ENCODE measurements around the gene ONECUT1. TPM values are rescaled to one million over a fixed set of nuclear protein-coding genes. Genes with fewer than 3 reads are reported as not detected.
A peak's percentile ranks its signal among the peaks of the same experiment; 100 is the strongest.

ONECUT1 gene
- total RNA-seq, 1 donor from 2014 or later: 48.9 TPM

DNA sequence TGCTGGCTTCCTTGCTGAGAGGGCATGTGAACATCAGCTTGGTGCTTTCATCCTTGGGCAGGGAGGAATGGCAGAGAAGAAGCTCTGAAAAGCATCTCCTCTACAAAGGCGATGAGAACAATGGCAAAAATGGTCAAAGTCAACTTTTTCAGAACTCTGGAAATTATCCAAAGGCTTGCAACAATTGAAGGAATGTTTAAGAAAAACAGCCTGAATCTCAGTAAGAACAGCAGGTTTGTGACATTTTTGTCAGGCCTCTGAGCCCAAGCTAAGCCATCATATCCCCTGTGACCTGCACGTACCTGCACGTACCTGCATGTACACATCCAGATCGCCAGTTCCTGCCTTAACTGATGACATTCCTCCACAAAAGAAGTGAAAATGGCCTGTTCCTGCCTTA lies 51.8 kb downstream of the ONECUT1 start:
- TF ChIP-seq, protein P1, sequence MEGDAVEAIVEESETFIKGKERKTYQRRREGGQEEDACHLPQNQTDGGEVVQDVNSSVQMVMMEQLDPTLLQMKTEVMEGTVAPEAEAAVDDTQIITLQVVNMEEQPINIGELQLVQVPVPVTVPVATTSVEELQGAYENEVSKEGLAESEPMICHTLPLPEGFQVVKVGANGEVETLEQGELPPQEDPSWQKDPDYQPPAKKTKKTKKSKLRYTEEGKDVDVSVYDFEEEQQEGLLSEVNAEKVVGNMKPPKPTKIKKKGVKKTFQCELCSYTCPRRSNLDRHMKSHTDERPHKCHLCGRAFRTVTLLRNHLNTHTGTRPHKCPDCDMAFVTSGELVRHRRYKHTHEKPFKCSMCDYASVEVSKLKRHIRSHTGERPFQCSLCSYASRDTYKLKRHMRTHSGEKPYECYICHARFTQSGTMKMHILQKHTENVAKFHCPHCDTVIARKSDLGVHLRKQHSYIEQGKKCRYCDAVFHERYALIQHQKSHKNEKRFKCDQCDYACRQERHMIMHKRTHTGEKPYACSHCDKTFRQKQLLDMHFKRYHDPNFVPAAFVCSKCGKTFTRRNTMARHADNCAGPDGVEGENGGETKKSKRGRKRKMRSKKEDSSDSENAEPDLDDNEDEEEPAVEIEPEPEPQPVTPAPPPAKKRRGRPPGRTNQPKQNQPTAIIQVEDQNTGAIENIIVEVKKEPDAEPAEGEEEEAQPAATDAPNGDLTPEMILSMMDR (IDR thresholded peaks at IDR 0.05; ENCODE audit: partially characterized antibody, unreplicated experiment): no peak
- DNase-seq: no peak
- no peaks in the 10 kb centered on the region for H3K36me3 Mint-ChIP-seq (ENCODE audit: unreplicated experiment)
- H3K27me3 Mint-ChIP-seq (ENCODE audit: unreplicated experiment): peaks cover 3% of the 10 kb centered on the region
- H3K4me1 Mint-ChIP-seq (ENCODE audit: low read depth, unreplicated experiment): peaks cover 2% of the 10 kb centered on the region
- no peak overlapping the region for H3K4me3 Mint-ChIP-seq (ENCODE audit: unreplicated experiment)
- H3K27ac Mint-ChIP-seq (ENCODE audit: unreplicated experiment): no peak overlapping the region
- peaks cover 3% of the 10 kb centered on the region for H3K9me3 Mint-ChIP-seq (ENCODE audit: unreplicated experiment)

DNA sequence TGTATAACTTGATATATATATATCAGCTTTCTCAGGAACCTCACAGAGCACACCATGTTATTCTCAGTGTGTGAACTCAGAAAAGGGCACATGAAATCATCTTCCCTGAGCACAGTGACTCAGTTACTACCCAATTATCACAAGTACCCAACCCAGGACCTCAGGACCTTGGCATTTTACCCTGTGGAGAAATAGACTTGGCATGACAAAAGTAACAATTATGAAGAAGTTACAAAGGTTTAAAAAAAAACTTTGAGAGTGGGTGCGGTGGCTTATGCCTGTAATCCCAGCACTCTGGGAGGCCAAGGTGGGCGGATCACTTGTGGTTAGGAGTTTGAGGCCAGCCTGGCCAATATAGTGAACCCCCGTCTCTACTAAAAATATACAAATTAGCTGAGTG lies 52.4 kb downstream of the ONECUT1 start:
- H3K9me3 Mint-ChIP-seq (ENCODE audit: unreplicated experiment): peaks cover 3% of the 10 kb centered on the region
- peaks cover 2% of the 10 kb centered on the region for H3K4me1 Mint-ChIP-seq (ENCODE audit: low read depth, unreplicated experiment)
- TF ChIP-seq, protein P1 (IDR thresholded peaks at IDR 0.05; ENCODE audit: partially characterized antibody, unreplicated experiment): no peak
- DNase-seq: no peak
- no peaks in the 10 kb centered on the region for H3K36me3 Mint-ChIP-seq (ENCODE audit: unreplicated experiment)
- no peak overlapping the region for H3K27ac Mint-ChIP-seq (ENCODE audit: unreplicated experiment)
- no peak overlapping the region for H3K4me3 Mint-ChIP-seq (ENCODE audit: unreplicated experiment)
- peaks cover 3% of the 10 kb centered on the region for H3K27me3 Mint-ChIP-seq (ENCODE audit: unreplicated experiment)

DNA sequence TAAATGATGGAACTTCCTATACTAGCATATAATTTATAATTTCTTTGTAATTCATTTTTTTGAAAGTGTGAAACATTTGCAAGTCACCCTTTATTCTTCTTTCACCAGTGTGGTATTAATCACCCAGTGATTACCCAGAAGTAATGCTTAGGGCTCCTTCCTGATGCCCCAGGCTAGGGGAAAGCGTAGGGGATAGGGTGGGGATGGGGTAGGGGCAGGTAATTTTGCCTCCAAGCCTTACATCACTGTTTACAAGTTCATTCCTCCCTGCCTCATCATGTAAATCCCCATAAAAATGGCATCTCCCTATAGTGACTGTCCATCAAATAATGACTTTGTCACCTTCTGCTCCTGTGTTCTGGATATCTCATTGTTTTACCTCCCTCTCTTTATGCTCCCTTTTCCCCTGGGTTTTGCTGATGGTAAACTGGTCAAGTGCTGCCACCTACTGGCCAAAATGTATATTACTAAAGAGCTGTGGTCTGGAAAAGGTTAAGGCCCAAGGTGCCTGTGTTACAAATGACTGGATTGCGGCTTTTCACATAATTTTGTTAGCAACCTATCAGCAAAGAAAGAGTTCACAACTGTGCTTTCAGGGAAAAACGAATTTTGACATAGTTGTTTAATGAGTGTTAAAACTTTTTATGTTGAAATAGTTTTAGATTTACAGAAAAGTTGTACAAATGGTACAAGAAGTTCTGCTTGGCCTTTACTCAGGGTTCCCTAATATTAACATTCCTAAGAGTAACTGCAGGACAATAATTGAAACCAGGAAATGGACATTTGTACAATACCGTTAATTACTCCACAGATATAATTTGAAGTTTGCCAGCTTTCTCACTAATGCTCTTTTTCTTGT lies 54.7 kb downstream of the ONECUT1 start:
- H3K4me1 Mint-ChIP-seq (ENCODE audit: low read depth, unreplicated experiment): peaks cover 2% of the 10 kb centered on the region
- TF ChIP-seq, protein P1 (IDR thresholded peaks at IDR 0.05; ENCODE audit: partially characterized antibody, unreplicated experiment): peak; percentile 97
- no peak overlapping the region for H3K4me3 Mint-ChIP-seq (ENCODE audit: unreplicated experiment)
- peaks cover 3% of the 10 kb centered on the region for H3K9me3 Mint-ChIP-seq (ENCODE audit: unreplicated experiment)
- H3K36me3 Mint-ChIP-seq (ENCODE audit: unreplicated experiment): no peaks in the 10 kb centered on the region
- peak; percentile 31 for DNase-seq
- H3K27me3 Mint-ChIP-seq (ENCODE audit: unreplicated experiment): peaks cover 3% of the 10 kb centered on the region
- H3K27ac Mint-ChIP-seq (ENCODE audit: unreplicated experiment): peak overlapping the region; percentile 24

DNA sequence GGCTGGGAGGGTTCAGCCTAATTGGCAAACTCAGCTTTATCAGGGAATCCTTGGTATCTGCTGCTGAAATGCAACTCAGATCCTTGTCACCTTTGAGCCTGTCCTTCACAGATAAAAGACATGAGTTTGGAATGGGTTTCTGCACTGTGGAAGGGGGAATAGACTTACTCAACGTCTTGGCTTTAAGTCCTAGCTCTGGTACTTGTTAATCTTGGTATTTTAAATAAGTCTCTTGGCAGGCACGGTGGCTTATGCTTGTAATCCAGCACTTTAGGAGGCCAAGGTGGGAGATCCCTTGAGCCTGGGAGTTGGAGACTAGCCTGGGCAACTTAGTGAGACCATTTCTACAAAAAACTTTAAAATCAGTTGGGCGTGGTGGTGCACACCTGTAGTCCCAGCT lies 55.8 kb downstream of the ONECUT1 start:
- Mint-ChIP-seq H3K36me3 (ENCODE audit: unreplicated experiment) (no peaks in the 10 kb centered on the region), H3K4me3 (ENCODE audit: unreplicated experiment) (no peak overlapping the region), H3K27me3 (ENCODE audit: unreplicated experiment) (peaks cover 3% of the 10 kb centered on the region), H3K27ac (ENCODE audit: unreplicated experiment) (no peak overlapping the region), H3K9me3 (ENCODE audit: unreplicated experiment) (peaks cover 3% of the 10 kb centered on the region), H3K4me1 (ENCODE audit: low read depth, unreplicated experiment) (peaks cover 2% of the 10 kb centered on the region)
- TF ChIP-seq, protein P1 (IDR thresholded peaks at IDR 0.05; ENCODE audit: partially characterized antibody, unreplicated experiment): no peak
- DNase-seq: no peak

DNA sequence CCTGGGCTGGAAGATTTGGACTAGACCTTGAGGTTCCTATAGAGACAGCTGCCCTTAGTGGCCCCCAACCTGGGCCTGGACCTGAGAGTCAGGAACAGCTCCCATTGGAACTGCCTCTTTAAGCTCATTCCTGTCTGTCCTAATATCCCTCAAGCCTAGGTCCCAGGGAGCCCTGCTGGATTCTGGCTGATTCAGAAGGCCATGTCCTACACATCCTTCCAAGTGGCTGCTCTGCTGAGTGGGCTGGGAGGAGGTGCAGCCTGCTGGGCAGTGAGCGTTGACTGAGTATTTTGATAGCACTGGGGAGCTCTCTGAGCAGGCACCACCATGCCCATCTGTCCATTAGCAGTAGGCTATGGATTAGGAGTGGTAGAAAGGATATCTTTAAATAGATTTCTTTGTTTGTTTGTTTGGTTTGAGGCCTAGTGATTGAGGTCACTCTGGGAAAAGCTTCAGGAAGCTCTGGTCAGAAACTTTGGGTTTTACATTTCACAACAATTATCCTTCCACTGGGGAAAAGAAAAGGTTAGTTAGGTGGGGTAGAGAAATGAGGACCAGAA lies 56.4 kb downstream of the ONECUT1 start:
- Mint-ChIP-seq H3K4me1 (ENCODE audit: low read depth, unreplicated experiment) (peaks cover 2% of the 10 kb centered on the region), H3K27me3 (ENCODE audit: unreplicated experiment) (peaks cover 2% of the 10 kb centered on the region), H3K36me3 (ENCODE audit: unreplicated experiment) (no peaks in the 10 kb centered on the region), H3K27ac (ENCODE audit: unreplicated experiment) (no peak overlapping the region), H3K4me3 (ENCODE audit: unreplicated experiment) (no peak overlapping the region), H3K9me3 (ENCODE audit: unreplicated experiment) (peaks cover 3% of the 10 kb centered on the region)
- DNase-seq: no peak
- TF ChIP-seq, protein P1 (IDR thresholded peaks at IDR 0.05; ENCODE audit: partially characterized antibody, unreplicated experiment): no peak

Measured in glutamatergic neuron (in vitro differentiated cells).